Uterus (tissue), 4 donors: Measurements from ENCODE around the gene ANKRD13B. TPM values are rescaled to one million over a fixed set of nuclear protein-coding genes. Genes with fewer than 3 reads are reported as not detected.

Experiments used
- DNase-seq, 2 donors: peaks; one replicate each; pipeline ENCODE4 v3.0.0-alpha.2; 2019 to 2020
- H3K27ac ChIP-seq, 2 donors: fragments of 200-600 bp; sonication (generic); 1 replicate in 1 of 2; 2 replicates in 1 of 2; pipeline ENCODE4 v1.5.1; 2016 to 2018
- H3K27me3 ChIP-seq, 2 donors: fragments of 200-600 bp; sonication (generic); one replicate each; pipeline ENCODE4 v1.5.1; 2018 to 2019; ENCODE audit warnings: control low read depth in 1 of 2
- H3K36me3 ChIP-seq, 2 donors: fragments of 200-600 bp; sonication (generic); one replicate each; pipeline ENCODE4 v1.5.1; 2019; ENCODE audit warnings: control low read depth in 1 of 2
- H3K4me1 ChIP-seq, 2 donors: fragments of 200-600 bp; sonication (generic); one replicate each; pipeline ENCODE4 v1.5.1; 2018 to 2019; ENCODE audit warnings: control low read depth in 1 of 2
- H3K4me3 ChIP-seq, 2 donors: fragments of 200-600 bp; sonication (generic); 1 replicate in 1 of 2; 2 replicates in 1 of 2; pipeline ENCODE4 v1.5.1; 2018 to 2019; ENCODE audit warnings: mild to moderate bottlenecking in 1 of 2
- H3K9me3 ChIP-seq, 2 donors: fragments of 200-600 bp; sonication (generic); one replicate each; pipeline ENCODE4 v1.5.1; 2019; ENCODE audit warnings: control low read depth in 1 of 2
- POLR2A ChIP-seq, 2 donors: fragments of 450-650 bp; IDR thresholded peaks; one replicate each; pipeline ENCODE4 v1.6.1; 2016; ENCODE audit warnings: antibody characterized with exemption in 2 of 2, mild to moderate bottlenecking in 1 of 2, moderate library complexity in 1 of 2
- intact Hi-C: fragments of 100-400 bp; cut with DNase I; formaldehyde crosslinking; loops from one replicate; pipeline ENCODE4 v1.15.1; 2023; ENCODE audit warnings: low total_unique reads
- total RNA-seq, 4 donors: library from RNA; depleted of rRNA in 3 of 4; stranded (reverse); fragments of >200 nt in 3 of 4; gene quantifications; one replicate each; pipeline versions ENCODE4 v1.1.0 to v1.2.4, GENCODE V29; 2014 to 2023
- TF ChIP-seq, protein P1 (sequence below), 4 experiments: fragments of 200-600 bp in 2 of 4; fragments of 450-650 bp in 2 of 4; sonication (generic) in 2 of 4; IDR thresholded peaks; one replicate each; pipeline ENCODE4 v1.5.1; 2016 to 2019; ENCODE audit warnings: antibody characterized with exemption in 4 of 4, mild to moderate bottlenecking in 2 of 4, moderate library complexity in 1 of 4
- donor health status: DM: yes; HTN: yes; CAD: no.

ANKRD13B gene
- total RNA-seq, 4 donors from 2014 or later = 2.8 to 17.0 (median 12.7) TPM

DNA sequence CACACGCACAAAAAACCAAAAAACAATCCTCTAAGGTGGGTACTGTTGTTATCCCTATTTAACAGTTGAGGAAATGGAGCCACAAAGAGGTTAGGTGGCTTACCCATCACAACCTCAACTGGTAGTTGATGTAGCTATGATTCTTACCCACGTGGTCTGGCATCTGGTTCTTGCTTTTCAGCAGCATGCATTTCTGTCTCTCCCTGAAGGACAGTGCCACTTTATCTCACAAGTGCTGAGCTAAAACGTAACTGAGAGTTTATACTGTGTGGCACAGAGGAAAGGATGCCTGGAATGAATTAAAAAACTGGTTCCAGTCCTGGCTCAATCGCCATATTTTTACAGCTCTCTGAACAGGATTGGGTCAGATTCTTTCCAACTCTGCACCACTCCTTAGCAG, 31.7 kb downstream of the ANKRD13B start:
- Histone ChIP-seq H3K9me3 (no peaks in the 10 kb centered on the region), H3K36me3 (no peaks in the 10 kb centered on the region), H3K27me3 (no peaks in the 10 kb centered on the region), H3K27ac (no peak overlapping the region), H3K4me3 (no peak overlapping the region), H3K4me1 (peaks cover 0 to 3% of the 10 kb centered on the region in 2 donors)
- intact Hi-C loops = no loop called here
- no peak for DNase-seq
- TF ChIP-seq, protein P1, sequence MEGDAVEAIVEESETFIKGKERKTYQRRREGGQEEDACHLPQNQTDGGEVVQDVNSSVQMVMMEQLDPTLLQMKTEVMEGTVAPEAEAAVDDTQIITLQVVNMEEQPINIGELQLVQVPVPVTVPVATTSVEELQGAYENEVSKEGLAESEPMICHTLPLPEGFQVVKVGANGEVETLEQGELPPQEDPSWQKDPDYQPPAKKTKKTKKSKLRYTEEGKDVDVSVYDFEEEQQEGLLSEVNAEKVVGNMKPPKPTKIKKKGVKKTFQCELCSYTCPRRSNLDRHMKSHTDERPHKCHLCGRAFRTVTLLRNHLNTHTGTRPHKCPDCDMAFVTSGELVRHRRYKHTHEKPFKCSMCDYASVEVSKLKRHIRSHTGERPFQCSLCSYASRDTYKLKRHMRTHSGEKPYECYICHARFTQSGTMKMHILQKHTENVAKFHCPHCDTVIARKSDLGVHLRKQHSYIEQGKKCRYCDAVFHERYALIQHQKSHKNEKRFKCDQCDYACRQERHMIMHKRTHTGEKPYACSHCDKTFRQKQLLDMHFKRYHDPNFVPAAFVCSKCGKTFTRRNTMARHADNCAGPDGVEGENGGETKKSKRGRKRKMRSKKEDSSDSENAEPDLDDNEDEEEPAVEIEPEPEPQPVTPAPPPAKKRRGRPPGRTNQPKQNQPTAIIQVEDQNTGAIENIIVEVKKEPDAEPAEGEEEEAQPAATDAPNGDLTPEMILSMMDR (IDR thresholded peaks at IDR 0.05) = no peak
- no peak for TF ChIP-seq POLR2A (IDR thresholded peaks at IDR 0.05)

DNA sequence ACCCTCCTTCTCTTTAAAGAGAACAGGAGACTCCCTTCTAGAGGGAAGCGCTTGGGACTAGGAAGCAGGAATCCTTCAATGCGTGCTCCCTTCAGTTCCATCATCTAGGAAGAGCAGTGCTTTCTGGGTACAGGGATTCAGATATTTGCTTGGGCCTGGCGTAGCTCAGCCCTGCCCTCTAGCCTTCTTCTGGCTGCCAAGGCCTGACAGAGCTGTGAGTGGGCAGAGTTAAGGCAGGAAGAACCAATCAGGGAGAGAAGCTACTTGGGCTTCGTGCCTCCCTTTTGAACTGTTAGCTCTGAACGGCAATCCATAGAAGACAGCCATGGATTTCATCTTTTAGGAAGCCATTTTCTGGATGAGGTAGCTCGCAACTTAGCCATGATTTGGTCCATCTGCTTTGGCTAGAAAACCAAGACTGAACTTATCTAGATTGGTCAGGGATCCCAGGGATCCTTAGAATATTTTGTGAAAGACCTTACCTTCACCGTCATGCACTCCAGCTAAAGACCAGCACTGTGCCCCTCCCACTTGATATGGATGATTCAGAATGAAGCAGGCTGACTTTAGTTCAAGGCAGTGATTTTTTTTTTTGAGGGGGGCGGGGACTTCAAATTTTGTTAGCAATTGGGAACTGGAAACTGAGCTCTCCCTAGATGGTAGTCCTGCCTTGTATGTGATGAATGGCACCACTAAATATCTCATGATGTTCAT, 32.3 kb downstream of the ANKRD13B start:
- TF ChIP-seq, protein P1 (IDR thresholded peaks at IDR 0.05) = no peak
- no peak for TF ChIP-seq POLR2A (IDR thresholded peaks at IDR 0.05)
- intact Hi-C loops = no loop called here
- Histone ChIP-seq H3K27me3 (no peaks in the 10 kb centered on the region), H3K4me3 (no peak overlapping the region), H3K36me3 (no peaks in the 10 kb centered on the region), H3K4me1 (peaks cover 0 to 3% of the 10 kb centered on the region in 2 donors), H3K9me3 (no peaks in the 10 kb centered on the region), H3K27ac (no peak overlapping the region)
- no peak for DNase-seq

DNA sequence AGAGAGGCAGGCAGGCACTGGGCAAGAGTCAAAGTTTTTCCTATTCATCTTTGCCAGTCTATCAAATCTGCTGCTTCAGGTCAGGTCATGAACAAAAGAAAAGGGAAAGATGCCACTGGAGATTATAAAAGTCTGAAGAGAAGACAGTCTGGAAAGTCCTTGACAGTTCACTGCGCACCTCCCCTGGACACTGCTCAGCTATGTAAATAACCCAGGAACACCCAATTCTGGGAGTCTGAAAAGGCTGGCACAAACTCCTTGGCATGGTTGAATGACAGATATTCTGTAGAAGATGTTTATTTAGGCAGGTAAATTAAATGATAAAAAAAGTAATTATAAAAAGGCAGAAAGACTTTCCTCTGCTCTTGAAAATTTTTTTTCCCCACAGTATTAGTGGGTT, 35.0 kb downstream of the ANKRD13B start:
- H3K36me3 ChIP-seq = no peaks in the 10 kb centered on the region
- no peaks in the 10 kb centered on the region for H3K27me3 ChIP-seq
- no peak overlapping the region for H3K4me3 ChIP-seq
- H3K27ac ChIP-seq = no peak overlapping the region
- peaks cover 0 to 3% of the 10 kb centered on the region in 2 donors for H3K4me1 ChIP-seq
- TF ChIP-seq, protein P1 (IDR thresholded peaks at IDR 0.05) = no peak
- TF ChIP-seq POLR2A (IDR thresholded peaks at IDR 0.05) = no peak
- DNase-seq = no peak
- intact Hi-C loops = no loop called here
- no peaks in the 10 kb centered on the region for H3K9me3 ChIP-seq

DNA sequence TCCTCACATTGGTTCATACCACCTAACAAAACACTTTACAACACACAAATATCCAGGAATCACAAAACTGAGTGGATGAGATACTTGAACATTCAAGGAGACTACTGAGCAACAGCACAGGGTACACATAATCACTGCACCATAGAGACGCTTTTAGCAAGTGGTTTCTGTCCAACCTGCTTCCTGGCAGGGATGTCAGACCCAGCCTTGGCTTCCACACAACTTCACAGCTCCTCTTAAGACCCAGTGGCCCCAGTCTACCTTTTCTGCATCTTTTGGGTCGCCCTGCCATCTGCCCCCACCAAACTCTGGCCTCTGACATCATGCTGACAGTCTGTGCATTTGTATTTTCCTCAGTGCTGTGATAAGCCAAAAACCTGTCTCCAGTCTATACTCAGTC, 35.7 kb downstream of the ANKRD13B start:
- TF ChIP-seq POLR2A (IDR thresholded peaks at IDR 0.05) = no peak
- TF ChIP-seq, protein P1 (IDR thresholded peaks at IDR 0.05) = no peak
- H3K27ac ChIP-seq = no peak overlapping the region
- intact Hi-C loops = no loop called here
- no peak for DNase-seq
- no peak overlapping the region for H3K4me3 ChIP-seq
- H3K36me3 ChIP-seq = no peaks in the 10 kb centered on the region
- no peaks in the 10 kb centered on the region for H3K4me1 ChIP-seq
- H3K9me3 ChIP-seq = no peaks in the 10 kb centered on the region
- H3K27me3 ChIP-seq = no peaks in the 10 kb centered on the region

DNA sequence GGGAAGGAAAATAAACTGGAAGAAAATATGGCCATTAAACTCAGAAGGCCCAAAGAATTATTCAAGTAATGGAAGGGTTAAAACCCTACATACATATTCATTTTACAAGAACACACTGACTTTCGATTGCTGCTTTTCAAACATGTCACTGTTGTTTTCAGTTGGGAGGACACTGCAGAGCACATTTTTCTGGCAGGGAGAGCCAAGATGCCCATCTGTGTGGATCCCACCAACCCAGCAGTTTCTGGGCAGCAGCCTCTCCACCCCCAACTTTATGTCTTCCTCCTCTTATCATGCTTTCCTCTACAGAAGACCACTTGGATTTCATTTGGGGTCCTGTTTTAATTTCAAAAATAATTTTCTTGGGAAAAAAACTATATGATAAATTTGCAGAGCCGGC, 36.9 kb downstream of the ANKRD13B start:
- Histone ChIP-seq H3K27ac (no peak overlapping the region), H3K4me3 (no peak overlapping the region), H3K9me3 (no peaks in the 10 kb centered on the region), H3K27me3 (no peaks in the 10 kb centered on the region), H3K36me3 (no peaks in the 10 kb centered on the region), H3K4me1 (no peaks in the 10 kb centered on the region)
- no peak for DNase-seq
- intact Hi-C loops = no loop called here
- TF ChIP-seq, protein P1 (IDR thresholded peaks at IDR 0.05) = no peak
